ENCODE results near the gene ETV7.

ETV7 gene

DNA sequence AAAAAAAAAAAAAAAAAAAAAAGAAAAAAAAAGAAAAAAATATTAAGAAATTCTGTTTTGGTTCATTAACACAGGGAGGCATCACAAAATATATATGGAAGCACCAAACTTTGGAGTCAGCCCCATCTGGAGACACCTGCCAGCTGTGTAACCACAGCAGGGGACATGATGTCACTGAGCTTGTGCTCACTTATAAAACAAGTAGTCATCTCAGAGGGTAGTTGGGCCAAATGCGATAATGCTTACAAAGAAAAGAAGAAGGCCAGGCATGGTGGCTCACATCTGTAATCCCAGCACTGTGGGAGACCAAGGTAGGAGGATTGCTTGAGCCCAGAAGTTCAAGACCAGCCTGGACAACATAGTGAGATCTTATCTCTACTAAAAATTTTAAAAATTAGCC lies 49.7 kb downstream of the ETV7 start:
- DNase-seq: no peak

DNA sequence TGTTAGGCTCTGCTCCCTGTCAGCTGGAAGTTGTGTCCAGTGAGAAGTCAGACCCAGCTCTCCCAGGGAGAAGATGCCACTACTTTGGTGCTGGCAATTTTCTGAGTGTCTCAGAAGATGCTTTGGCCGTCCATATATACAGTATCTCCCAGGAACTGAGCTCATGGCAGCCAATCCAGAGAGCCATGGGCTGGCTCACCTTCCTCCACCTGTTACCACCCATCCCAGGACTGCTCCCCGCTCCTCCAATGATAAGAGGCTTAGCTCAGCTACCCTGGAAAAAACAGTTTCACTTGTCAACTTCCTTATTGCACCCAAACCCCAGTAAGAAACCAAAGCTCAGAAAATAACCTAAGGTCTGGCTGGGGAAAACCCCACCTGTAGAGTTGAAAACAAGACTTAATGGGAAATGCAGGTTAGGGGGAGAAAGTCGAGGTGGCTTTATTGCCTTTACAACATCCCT lies 50.7 kb downstream of the ETV7 start, which contains the start of gene BNIP5:
TSS of gene BNIP5 (minus strand) at position 110 of the 463 bp plus-strand sequence. CDS start 6,198 bp downstream, outside the sequence.
- DNase-seq: no peak

DNA sequence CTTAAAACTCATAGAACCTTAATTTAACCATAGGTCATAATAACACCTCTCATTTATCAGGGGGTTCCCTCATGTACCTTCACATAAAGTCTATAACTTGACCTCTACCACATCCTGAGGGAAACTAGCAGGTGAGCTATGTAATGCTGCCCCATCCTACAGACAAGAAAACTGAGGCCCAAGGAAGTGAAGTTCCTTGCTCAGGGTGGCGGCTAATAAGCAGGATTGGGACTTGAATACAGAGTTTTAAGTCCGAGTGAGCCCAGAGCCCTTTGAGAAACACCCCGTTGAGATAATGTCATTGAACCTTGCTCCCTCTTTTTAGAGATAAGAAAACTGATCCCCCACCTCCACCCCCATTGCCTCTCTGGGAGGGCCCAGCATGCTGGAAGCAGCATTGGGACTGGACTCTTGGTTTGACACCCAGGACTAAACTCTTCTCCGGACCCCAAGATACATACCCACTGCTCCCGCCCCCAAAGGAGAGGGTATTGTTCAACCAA lies 51.2 kb downstream of the ETV7 start:
- no peak for DNase-seq

DNA sequence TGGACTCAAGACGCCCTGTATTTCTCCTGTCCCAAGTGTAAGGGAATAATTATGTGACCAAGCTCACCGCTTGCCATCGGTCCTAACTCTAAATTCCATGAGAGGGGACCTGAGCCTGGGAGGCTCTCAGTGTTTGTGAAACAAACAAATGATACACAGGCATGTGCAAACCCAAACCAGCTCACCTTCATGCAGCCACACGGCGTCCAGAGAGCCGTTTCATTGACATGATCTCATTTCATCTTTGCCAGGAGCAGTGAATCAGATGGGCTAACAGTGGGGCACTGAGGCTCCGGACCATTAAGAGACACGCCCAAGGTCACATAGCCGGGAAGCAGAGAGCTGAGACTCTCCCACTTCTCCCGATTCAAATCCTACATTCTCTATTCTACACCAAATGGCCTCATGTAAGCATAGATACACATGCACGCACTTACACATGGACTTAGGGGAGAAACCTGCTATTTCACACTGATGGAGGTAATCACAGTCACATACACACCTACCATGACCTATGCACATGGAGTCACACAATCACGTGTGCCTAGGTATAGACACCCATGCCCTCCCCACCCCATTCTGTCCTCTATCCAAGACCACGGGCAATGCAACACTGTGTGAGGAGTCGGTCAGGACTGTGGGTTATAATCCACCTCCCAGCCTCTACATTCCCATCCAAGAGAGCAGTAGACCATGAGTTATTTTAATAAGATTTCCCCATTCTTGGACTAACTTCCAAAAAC lies 51.8 kb downstream of the ETV7 start:
- no peak for DNase-seq

DNA sequence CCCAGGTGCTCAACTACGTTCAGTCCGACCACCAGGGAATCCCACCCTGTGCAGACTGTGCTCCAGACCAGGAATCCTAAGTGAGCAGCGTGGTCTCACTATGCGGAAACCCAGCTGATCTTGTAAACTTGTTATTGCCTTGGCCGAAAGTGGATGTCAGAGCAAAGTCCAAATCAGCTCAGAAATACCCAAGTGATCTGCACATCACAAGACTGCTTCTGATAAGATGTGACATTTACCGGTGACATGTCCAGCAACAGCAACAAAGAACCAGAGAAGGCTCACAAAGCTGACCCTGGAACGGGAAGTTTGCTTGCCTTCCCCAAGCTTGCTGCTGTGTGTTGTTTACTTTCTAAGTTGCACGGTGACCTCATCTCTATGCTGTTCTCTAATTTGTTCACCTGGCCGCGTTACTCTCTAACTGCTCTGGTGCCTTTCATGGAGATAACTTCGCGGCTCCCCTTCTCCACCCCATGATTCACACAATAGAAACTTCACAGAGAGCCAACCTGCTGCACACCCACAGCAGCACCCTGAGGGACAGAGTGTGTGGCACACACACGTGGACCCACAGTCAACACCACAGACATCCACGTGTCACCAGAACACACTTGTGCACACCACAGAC lies 52.5 kb downstream of the ETV7 start:
- DNase-seq: no peak

DNA sequence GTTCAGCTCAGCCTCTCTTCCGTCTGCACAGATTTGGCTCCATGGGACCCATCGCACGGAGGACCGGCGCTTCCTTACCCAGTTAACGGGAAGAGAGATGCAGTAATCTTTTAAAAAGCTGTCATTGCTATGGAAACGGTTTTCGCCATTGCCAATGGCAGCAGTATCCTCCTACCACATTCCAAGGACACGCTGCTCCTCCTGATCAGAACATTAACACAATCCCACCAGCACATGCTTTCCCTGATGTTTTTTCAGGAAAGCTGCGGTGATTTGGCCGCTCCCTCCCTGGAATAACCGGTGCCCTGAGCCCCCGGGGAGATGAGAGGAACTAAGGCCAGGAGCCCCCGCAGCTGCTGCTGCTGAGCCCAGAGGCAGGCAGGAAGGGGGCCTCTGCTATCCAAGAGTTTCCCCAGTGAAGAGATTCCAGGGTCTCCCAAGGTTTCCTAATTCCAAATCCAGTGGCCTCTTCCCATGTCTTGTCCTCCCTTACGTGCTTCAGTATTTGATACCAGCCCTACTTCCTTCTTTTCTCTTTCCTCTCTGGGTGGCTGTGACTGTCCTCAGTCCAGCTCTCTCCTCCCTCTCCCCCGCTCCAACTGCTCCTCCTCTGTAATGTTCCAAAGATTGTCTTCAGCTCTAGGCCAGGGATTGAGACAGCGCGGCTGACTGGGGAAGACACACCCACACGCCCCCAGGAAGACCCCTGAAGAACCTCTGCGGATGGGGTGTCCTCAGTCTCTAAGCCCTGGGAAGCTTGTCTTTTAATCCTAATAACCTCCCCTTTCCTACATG lies 53.3 kb downstream of the ETV7 start:
- no peak for DNase-seq

DNA sequence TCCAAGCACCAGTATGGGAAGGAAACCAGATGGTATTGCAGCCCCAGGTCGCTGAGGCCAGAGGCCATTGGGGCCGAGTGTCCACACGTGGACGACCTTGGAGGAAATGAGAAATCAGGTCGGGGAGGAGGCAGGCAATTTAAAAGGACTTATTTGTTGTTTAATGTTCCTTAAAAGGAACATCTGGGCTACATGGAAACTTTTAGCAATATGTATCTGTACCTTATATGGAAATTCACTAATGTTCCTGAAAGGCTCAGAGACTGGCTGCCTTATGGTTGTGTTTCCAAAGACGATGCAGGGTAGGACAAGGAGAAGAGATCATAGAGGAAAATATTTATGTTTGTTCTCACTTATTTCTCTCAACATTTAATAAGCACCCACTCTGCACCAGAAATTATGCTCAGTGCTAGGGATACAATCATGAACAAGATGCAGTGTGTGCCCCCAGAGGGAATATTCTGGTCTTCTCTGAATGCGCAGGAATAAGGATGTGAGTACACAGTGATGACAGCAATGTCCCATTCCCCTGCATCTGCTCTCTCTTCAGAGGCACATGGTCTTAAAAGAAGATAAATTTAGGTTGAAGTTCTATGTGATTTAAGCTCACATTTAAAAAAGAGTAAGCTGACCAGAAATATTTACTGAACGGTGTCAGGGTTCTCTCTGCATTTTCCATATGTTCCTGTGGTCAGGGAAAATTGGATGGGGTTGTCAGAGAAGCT lies 54.1 kb downstream of the ETV7 start:
- no peak for DNase-seq

DNA sequence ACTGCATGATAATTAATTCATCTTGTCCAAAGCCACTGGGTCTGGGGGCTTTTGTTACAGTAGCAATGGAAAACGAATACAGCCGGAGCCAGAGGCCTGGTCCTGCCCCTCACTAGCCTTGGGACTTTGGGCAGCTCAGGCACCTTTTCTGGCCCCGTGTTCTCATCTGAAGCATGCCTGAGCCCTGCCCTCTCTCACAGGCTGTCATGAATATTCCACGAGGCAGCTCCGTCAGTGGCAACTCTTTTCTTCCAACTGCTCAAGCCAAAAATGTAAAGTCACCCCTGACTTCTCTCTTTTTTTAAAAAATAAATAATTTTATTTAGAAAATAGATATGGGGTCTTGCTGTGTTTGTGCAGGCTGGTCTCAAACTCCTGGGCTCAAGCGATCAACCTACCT lies 56.1 kb downstream of the ETV7 start:
- no peak for DNase-seq

DNA sequence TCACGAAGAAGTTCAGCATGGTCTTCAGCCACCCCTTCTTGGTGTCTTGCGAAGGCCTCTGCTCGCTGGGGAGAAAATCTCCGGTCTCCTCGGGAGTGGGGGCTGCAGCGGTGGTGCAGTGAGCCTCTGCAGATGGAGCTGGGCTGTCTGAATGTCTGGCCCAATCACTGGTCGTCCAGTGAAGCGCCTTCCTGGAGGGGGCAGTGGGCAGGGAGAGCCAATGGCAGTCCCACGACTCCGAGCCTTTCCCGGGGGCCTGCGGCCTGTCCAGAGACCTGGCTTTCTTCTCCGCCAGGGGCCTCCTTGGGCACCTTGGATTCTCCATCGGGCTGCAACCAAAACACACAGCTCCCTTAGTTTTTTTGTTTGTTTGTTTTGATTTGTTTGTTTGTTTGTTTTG lies 57.1 kb downstream of the ETV7 start:
- no peak for DNase-seq

DNA sequence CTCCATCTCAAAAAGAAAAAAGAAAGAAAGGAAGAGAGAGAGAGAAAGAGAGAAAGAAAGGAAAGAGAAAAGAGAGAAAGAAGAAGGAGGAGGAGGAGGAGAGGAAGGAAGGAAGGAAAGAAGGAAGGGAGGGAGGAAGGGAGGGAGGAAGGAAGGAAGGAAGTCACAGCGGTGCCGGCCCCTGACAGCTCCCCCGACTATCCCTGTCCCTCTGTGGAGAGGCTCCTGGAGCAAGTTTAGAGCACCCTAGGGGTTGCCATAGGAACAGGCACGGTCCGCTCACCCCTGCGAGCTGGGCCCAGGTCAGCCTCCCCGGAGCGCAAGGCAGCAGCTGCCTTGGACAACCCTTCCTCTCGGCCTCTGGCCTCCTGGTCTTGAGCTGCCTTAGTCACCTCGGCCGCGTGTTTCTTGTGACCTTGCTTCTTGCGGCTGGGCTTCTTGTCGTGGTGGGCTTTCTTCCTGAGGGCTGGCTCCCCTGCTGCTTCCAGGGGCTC lies 57.6 kb downstream of the ETV7 start:
- DNase-seq: no peak

DNA sequence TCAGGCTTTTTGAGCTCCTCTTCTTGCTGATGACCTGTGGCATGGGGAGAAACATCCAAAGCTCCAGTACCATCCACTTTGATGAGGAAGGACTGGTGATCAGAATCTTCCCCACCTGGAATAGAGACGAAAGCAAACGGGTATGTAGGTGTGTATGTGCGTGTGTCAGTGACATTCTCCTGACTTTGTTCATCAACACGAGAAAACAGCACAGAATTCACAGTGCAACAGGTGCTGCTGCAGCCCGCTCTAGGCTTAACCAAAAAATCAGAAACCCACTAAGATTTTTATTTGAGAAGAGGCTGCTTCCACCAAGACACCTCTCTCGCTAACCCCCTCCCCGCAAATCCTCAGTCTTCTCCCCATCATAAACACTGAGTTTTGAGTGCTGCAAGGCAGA lies 58.9 kb downstream of the ETV7 start:
- DNase-seq: no peak

DNA sequence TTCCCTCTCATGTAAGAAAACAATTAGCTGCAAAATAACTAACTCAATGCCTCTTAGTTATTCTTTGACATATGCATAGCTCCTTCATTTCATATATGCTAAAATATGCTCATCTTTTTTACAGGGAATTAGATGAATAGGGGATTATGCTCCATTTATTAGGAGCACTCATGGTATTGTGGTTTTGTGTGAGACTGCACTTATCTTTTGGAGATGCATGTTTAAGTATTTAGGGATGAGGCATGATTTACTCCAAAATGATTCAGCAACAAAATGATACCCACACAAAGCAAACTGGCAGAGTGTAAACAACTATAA lies 59.6 kb downstream of the ETV7 start:
- no peak for DNase-seq

DNA sequence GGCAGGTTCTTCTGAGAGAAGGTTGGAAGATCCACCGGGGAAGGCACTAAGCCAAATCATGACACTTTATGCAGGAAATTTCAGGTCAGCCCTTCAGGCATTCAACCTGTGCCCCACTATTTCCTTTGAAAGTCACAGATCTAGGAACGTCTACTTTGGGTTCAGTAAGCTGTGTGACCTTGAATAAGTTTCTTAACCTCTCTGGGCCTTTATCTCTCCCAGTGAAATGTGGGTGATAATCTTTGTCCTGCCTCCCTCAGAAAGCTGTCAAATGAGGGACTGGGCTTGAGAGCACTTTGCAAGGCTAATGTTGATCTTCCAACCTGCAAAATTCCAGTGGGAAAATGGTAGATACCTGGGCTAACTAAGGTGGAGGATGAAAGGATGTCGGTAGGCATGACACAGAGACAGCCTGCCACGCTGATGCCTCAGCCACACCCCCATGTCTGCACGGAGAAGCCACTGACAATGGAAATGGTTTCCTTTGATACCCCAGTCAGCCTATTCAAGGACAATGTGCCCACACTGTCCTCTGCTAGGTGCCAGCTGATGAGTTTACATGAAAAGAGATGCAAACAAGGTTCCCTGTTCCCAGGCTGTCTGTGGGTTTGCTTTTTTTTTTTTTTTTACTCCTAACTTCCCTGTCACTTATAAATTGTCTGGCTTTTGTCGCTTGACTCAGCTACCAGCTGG lies 60.1 kb downstream of the ETV7 start:
- no peak for DNase-seq

DNA sequence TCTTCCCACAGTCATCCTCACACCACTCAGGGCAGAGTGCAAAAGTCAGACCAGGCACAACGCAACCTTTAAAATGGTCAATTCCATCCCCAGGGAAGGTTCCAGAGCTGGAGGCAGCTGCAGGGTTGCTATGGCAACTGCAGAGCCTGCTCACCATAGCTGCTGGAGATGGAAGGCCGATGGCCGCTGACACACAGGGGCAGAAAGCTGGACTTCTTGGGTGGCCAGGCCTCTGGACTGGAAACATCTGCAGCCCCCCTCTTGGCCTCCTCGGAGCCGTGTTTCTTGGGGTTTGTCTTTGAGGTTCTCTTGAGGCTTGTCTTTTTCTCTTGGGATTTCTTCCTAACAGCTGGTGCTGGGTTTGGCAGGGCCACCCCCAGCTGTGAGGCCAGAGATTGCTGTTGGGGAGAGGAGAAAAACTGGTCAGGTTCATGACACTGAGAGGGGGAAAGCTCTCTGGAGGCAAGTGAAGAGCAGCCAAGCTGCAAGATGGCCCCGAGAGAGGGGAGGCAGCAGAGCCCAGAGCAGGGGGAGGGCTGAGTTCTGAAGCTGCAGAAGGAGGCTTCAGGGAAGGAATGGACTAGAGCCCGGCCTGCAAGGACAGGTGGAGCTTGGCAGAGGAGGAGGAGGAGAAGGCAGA lies 61.0 kb downstream of the ETV7 start:
- DNase-seq: no peak

DNA sequence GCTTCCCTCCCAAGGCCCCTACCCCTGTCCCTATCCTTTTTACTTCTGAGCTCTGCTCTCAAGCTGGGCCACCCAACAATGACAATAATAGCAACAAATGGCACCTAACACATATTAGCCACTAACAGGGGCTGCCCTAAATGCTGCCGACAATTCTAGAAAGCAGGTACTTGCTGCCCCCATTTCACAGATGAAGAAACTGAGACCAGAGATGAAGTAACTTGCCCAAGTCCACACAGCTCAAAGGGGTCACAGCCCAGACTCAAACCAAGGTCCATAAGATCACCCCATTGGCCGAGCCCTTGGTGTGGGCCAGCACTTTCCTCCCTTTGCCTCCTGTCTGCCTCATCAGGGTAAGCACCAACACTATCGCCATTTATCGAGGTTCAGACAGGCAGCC lies 62.8 kb downstream of the ETV7 start:
- DNase-seq: no peak

DNA sequence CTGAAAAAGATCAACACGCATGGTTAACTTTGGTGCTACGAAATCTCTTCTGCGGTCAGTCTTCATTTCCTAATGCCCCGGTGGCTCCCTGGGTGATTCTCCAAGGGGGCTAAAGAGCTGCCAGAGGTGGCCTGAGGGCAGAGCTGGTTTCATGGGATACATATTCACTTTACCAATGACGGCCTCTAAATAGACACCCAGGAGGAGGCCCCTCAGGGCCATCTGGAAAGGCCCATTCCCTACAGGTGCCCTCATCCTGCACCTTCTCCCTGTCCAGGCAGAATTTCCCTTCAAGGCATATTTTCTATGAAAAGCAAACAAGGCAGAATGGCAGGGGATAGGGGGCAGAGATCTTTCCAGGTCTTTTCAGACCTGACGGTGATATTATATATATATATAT lies 63.3 kb downstream of the ETV7 start:
- DNase-seq: no peak

DNA sequence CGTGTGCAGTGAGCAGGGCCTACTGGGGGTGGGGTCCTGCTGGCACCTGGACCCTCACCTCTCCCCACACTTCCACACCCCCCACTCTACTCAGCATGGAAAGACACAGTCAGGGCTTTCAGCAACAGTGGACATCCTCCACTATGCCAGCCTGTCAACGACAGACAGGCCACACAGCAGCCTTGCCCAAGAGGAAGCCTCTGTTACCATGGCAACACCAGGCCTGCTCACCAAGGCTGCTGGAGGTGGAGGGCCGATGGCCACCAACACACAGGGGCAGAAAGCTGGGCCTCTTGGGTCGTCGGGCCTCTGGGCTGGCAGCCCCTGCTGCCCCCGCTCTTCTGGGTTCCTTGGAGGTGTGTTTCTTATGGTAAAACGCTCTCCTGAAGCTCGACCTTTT lies 64.4 kb downstream of the ETV7 start:
- DNase-seq: no peak

DNA sequence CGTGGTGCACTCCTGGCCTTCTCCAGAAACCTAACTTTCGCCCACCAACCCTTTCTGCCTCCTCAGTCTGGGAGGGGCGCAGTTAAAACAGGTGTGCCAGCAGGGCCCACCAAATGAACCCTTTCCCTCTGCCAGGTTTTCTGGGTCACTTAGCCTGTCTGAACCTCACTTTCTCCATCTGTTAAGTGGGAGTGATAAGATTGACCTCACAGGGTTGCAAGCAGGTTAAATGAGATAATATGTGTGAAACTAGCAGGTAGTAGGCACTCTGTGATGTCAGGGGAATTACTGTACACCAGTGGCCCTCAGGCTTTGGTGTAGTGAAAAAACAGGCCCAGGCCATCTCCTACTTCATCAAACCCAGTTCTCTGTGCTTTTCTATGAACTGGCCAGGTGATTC lies 64.9 kb downstream of the ETV7 start:
- no peak for DNase-seq

DNA sequence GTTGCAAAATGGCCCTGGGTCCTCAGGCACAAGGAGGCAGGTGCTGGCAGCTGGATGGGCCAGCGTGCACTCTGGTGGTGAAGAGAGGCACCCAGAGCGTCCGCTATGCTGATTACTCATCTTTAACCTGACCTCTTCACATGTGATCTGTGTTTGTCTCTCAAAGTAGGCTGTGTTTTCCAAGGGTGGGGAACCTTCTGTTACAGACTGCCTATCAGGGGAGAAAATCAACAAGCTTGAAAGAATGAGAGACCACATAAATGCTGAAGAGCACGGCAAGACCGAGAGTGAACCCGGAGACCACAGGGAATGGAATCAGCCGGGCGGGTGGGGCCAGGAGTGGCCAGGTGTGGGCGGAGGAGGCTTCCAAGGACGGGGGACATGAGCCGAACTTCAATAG lies 67.0 kb downstream of the ETV7 start:
- DNase-seq: no peak

DNA sequence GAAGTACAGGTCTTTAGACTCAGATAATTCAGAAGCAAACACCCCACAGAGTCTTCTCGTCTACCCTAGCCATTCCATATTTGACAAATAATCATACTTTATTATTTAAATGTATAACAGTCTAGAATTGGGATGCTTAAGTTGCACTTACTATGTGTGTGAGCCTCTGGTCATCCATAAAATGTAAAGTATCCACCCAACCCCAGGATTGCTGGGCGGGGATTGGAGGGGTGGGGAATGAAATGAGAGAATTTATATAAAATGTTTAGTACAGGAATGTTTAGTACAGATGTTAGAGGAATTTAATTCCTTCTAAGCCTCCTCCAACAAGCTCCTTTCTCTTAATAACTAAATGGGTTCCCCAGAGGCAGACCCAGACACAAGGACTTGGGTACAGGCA lies 67.6 kb downstream of the ETV7 start:
- no peak for DNase-seq

DNA sequence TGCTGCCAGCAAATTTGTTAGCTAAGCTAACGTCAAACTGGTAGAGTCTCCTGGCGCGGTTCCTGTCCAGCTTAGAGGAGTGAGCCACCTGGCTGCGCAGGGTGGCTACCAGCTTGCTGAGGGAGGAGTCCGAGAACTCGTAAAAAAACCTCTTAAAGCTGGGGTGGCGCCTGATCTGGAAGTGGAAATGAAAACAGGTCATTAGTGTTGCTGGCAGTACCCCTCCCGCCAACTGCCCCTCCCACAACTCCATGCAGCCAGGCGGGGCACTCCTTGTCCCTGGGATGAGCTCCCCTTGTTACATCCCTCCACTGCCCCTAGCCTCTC lies 68.1 kb downstream of the ETV7 start:
- no peak for DNase-seq
